GM12892 (cell line): Measurements from ENCODE around the gene RADIL.

Experiments used
- POLR2A ChIP-seq: IDR thresholded peaks from 2 replicates; pipeline ENCODE4 v1.6.1; 2011; ENCODE audit warnings: low read depth, low read length, control low read depth
- POLR2AphosphoS5 ChIP-seq: IDR thresholded peaks from 2 replicates; pipeline ENCODE4 v1.6.1; 2011; ENCODE audit warnings: low read depth, low read length, control low read depth
- TAF1 ChIP-seq: IDR thresholded peaks from 2 replicates; pipeline ENCODE4 v1.6.1; 2011; ENCODE audit warnings: low read depth, mild to moderate bottlenecking, control low read depth, low read length, borderline replicate concordance

DNA sequence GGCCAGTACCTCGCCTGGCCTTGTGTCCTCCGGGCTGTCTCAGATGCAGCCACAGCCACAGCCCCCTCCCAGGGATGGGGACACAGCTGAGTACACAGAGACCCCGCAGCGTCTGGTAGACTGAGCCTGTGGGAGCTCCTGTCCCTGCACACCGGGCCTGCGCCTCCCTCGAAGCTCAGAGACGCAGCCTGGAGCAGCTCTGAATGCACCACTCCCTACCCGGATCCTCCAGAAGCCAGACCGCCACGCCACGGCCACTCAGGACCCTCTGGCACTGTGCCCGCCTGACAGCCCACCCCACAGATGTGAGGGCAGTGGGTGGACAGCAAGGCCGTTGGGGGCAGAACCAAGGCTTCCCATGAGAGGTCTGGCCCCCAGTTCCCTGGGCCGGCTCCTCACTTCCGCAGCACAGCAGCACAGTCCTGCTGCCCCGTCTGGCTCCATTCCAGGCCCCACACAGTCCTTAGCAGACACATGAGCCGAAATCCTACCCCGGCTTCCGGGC is 62.5 kb downstream of the RADIL start:
- TF ChIP-seq POLR2A (no peak), POLR2AphosphoS5 (no peak), TAF1 (no peak)
